IPS DF 4.7 (cell line): ENCODE results near the gene CDH23.

ENCODE experiments used
- DNase-seq: peaks from one replicate; pipeline ENCODE4 v3.0.0-alpha.2; 2013; ENCODE audit warnings: low spot score; ENCODE audit errors: extremely low read depth

CDH23 gene

DNA sequence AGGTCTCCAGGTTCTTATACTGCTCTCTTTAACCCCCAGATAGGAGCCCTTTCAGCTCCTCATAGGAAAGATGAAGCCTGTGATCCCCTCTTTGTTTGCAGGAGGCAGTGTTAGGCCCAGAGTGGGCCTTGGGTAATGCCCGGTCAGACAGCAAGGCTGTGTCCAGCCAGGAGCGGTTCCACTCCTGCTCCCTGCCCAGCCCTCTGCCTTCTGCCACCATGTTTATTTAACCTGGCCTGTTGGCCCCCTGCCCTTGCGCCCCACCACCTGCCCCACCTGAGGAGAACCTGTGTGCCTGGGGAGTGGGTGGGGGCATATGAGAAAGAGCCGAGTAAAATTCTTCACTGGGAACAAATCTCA, 24.3 kb downstream of the CDH23 start:
- no peak for DNase-seq

- DNase-seq = no peak
These were observed 26.5 kb downstream of the CDH23 start for GRCh38 chr10:71423250-71423649.

DNA sequence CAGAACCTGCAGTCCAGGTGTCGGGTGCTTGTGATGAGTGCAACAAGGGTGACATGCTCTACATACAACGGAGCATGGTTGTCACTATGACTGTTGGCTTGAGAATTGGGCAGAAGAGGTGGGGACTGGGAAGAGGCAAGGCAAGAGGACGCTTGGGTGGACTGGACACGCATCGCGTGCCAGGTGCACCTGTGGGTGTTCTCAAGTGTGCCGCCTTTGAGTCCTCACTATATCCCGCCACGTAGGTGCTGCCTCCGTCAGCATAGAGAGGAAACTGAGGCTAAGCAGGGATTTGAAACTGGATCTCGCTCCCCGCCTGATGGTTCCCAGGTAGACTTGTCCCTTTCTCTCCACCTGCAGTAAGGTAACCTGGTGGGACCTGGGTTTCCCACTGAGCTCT, 27.2 kb downstream of the CDH23 start:
- DNase-seq = no peak

DNA sequence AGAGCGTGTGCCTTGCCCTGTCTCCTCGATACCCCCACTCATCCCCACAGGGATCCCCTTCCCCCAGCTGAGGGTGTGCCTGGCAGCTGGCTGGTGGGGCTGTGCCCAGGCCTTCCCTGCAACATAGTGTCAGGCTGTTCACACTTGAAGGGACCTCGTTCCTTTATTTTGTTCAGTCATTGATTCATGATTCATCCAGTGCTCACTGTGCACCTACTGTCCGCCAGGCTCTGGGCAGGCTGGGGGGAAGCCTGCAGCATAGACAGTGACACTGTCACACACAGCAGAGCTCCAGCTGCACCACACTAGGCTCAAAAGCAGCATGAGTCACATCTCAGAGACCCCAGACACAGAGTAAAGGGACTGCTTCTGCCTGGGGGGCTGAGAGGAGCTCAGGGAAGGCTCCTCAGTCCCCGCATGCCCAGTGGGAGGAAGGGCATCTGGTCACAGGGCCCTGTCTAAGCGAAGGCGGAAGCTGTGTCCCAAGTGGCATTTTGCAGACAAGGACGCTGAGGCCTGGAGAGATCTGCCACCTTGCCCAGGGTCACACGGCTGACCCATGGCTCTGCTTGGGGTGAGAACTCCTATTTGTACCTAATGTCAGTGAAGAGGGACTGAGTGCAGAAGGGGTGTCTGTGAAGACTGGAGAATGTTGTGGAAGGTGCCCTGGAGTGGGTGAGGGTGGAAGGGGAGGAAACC, 27.9 kb downstream of the CDH23 start:
- DNase-seq = no peak

- no peak for DNase-seq
These were observed 29.4 kb downstream of the CDH23 start for GRCh38 chr10:71426058-71426605.

GRCh38 chr10:71427246-71427645, 30.5 kb downstream of the CDH23 start:
- no peak for DNase-seq

GRCh38 chr10:71429304-71429703, 32.6 kb downstream of the CDH23 start:
- no peak for DNase-seq

- no peak for DNase-seq
These were observed 33.2 kb downstream of the CDH23 start for GRCh38 chr10:71429929-71430328.

DNA sequence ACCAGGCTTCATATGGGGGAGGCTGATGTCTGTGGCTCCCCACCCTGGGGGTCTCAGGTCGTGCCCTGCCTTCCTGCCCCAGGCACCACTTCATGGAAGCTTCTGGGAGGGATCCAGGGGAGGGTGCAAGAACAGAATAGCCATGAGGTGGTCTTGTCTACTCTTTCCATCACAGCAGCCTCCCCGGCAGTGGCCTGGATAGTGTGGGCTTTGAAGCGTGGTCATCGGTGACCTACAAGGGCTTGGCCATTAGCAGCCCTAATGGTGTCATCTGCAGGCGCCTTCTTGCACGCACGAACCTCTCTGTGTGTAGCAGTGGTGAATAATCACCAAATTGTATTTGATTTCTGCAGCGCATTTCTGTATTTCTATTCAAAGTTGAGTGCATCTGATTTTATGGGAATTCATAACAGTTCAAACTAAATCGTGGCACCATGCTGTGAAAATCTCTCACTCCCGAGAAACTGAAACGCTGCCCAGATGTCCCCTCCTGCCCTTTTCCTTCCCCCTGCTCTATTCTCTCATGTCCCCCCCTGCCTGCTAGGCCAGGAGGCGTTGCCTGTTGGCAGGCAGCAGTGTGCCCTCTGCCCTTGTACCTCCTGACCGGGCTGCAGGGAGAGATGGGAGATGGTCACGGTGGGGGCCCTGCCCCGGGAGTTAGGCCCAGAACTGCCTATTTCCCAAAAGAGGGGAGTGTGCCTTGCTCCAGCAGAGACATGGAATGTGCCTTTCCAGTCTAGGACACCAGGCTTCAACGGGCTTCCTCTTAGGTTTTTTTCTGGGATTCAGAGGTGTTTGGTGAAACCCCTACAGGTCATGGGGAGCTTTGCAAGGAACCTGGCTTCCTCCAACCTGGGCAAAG, 34.8 kb downstream of the CDH23 start:
- DNase-seq = no peak

GRCh38 chr10:71432101-71432905, 35.6 kb downstream of the CDH23 start:
- no peak for DNase-seq

DNA sequence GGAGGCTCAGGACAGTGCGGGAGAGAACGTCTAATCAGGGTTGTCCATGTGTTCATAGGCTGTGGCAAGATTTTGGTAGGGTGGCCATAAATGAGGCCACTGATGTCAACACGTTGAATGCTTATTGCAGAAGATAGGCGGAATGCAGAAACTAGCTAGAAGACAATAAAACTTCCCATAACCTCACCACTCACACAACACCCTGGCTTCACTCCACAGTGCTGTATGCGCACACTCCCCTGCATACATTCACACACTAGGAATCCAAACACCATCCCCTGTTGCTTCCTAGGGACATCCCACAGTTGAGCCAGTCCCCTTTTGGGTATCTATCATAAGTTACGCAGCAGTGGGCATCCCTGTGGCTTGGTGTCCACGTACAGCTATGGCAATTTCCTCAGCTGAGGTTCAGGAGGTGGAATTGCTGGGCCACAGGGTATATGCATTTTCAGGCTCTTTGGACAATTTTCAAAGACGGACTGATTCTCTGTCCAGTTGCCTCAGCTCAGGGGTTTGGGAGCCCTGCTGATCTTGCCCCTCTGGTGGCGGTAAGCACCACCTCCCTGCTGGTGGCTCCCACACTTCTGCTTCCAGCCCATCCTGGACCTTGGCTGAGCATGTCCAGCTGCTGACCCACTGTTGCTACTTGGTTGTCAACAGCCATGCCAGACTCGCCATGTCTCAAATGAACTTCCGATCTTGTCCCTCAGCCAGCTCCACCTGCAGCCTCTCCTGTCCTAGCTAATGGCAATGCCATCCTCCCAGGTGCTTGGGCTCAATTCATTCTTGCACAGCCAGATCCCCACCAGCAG, 36.4 kb downstream of the CDH23 start:
- no peak for DNase-seq

- DNase-seq = no peak
These were observed 37.3 kb downstream of the CDH23 start for GRCh38 chr10:71433768-71434744.

GRCh38 chr10:71434760-71435394, 38.2 kb downstream of the CDH23 start:
- DNase-seq = no peak

- DNase-seq = no peak
These were observed 39.0 kb downstream of the CDH23 start for GRCh38 chr10:71435571-71436267.

DNA sequence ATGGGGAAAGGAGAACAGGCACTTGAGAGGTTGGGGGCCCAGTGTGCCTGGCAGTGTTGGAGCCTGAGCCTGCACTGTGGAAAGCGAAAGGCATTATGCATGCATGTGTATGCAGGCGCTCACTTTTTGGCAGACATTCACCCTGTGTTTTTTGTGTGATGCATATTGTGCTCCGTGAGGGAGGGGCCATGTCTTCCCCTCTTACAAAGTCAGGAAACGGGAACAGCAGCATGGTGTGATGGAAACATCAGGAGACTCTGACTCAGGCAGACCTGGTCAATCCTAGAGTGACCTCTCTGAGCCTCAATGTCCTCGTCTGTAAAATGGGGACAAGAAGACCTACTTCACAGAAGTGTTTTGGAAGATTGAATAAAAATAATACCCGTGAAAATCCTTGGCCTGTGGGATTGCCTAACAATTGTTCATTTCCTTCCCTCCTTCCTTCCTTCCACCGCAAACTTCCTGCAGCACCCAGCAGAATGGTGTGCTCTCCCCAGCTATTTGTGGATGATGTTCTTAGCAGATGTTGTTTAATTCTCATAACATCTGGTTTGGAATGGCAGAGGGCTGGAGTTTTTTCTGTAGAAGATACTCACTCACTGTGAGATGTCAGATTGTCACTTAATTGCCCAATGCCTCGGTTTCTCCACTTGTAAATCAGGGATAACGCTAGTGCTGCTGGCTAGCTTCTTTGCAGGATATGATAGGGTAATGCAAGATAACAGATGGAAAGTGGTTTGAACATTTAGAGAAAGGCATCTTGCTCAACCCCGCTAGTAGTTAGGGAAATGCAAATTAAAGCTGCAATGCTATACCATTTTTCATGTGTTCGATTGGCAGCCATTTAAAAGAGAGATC, 39.8 kb downstream of the CDH23 start:
- DNase-seq = no peak

DNA sequence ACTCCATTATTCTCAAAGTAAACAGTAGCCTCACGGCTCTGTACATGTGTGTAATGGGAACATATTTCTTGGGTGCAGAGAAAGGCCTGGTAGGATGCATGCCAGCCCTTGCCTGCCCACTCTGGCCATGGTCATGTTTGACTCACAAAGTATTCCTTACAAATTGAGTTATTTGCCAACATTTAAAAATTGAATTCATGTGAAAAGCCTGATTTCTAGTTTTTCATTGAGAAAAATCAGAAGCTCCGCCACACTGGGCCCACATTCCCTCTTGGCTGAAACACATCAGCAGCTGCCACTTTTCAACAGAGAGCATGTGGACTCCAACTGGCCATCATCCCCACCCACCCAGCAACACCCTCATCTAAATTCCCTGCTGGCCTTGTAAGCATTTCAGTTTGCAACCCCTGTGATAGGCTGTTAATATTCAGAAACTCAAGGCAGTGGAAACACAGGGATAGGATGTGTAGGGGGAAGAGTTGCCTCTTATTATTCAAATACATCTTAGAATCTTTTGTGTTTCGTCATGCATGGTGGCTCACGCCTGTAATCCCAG, 40.9 kb downstream of the CDH23 start:
- no peak for DNase-seq

- no peak for DNase-seq
These were observed 42.0 kb downstream of the CDH23 start for GRCh38 chr10:71438761-71439160.
